GM12878 (cell line): Measurements from ENCODE around the gene NCF4. TPM values are rescaled to one million over a fixed set of nuclear protein-coding genes. Genes with fewer than 3 reads are reported as not detected.

Experiments
- ATAC-seq: fragments of 200-7000 bp; cut with Tn5 transposase; 3 replicates; pipeline ENCODE4 v1.9.1; 2020; ENCODE audit warnings: mild to moderate bottlenecking, moderate library complexity
- BruUV-seq: library from RNA; stranded (reverse); fragments of 400-500 nt; replicated peaks from 2 replicates; lab custom pipeline; 2021; lab: Mats Ljungman, UMichigan
- CTCF ChIA-PET: fragments of 300-600 bp; sonication (Branson Sonifier 250); formaldehyde crosslinking; extraction: SDS; loops from one replicate; lab custom pipeline; 2021; ENCODE audit warnings: inconsistent platforms; lab: Yijun Ruan, JAX
- POLR2A ChIA-PET: fragments of 350-600 bp; formaldehyde crosslinking; extraction: SDS; loops from one replicate; lab custom pipeline; 2021; ENCODE audit warnings: inconsistent platforms; lab: Charles Lee
- RAD21 ChIA-PET: fragments of 300-600 bp; sonication (Branson Sonifier 250); formaldehyde crosslinking; loops from one replicate; lab custom pipeline; 2023; ENCODE audit warnings: antibody characterized with exemption; ENCODE audit not compliant: unreplicated experiment; lab: Charles Lee
- SMC1A ChIA-PET: fragments of 300-600 bp; sonication (Branson Sonifier 250); formaldehyde crosslinking; loops from one replicate; lab custom pipeline; 2023; ENCODE audit not compliant: unreplicated experiment, uncharacterized antibody; lab: Charles Lee
- DNase-seq: peaks from one replicate; pipeline ENCODE4 v3.0.0-alpha.2; 2011; ENCODE audit warnings: low read depth, low spot score
- FAIRE-seq: peaks from 3 replicates; lab custom pipeline; 2011; peaks lifted over from hg19 to GRCh38; lab: Jason Lieb, UNC
- H2AFZ ChIP-seq: 2 replicates; pipeline ENCODE4 v1.6.0; 2011; ENCODE audit warnings: low read depth, low read length, control low read depth; ENCODE audit not compliant: control insufficient read depth
- H3K27ac ChIP-seq: 2 replicates; pipeline ENCODE4 v1.5.1; 2011; ENCODE audit warnings: control low read depth; ENCODE audit not compliant: control insufficient read depth, insufficient read depth
- H3K27me3 ChIP-seq, 2 experiments: replicated peaks in 1 of 2; 2 replicates each; pipeline versions ENCODE4 v1.6.0 to v1.6.1; 2011; ENCODE audit warnings: low read length in 1 of 2; ENCODE audit not compliant: control insufficient read depth in 2 of 2, insufficient read depth in 2 of 2
- H3K36me3 ChIP-seq, 2 experiments: 2 replicates each; pipeline ENCODE4 v1.5.1; 2011; ENCODE audit warnings: low read length in 1 of 2; ENCODE audit not compliant: control insufficient read depth in 2 of 2, insufficient read depth in 2 of 2
- H3K4me1 ChIP-seq: 2 replicates; pipeline ENCODE4 v1.6.1; 2011; ENCODE audit warnings: mild to moderate bottlenecking, low read length, moderate library complexity, mixed read lengths; ENCODE audit not compliant: control insufficient read depth, insufficient read depth
- H3K4me2 ChIP-seq: 2 replicates; pipeline ENCODE4 v1.6.0; 2011; ENCODE audit warnings: control low read depth; ENCODE audit not compliant: control insufficient read depth, insufficient read depth
- H3K4me3 ChIP-seq: fragments of 200-600 bp; sonication (generic); 2 replicates; pipeline ENCODE4 v1.5.1; 2016
- H3K79me2 ChIP-seq: 2 replicates; pipeline ENCODE4 v1.6.0; 2011; ENCODE audit warnings: low read length; ENCODE audit not compliant: control insufficient read depth, insufficient read depth
- H3K9ac ChIP-seq: 2 replicates; pipeline ENCODE4 v1.8.0; 2011; ENCODE audit warnings: low read length, control low read depth, mixed read lengths; ENCODE audit not compliant: control insufficient read depth, insufficient read depth
- H3K9me3 ChIP-seq: replicated peaks from 3 replicates; pipeline ENCODE4 v1.5.1; 2011; ENCODE audit warnings: mild to moderate bottlenecking, low read length; ENCODE audit not compliant: control insufficient read depth, insufficient read depth
- H4K20me1 ChIP-seq: 2 replicates; pipeline ENCODE4 v1.6.0; 2011; ENCODE audit not compliant: control insufficient read depth, insufficient read depth
- E4F1 ChIP-seq: fragments of 450-650 bp; IDR thresholded peaks from 2 replicates; pipeline ENCODE4 v1.6.1; 2018; ENCODE audit warnings: borderline replicate concordance, mild to moderate bottlenecking; ENCODE audit not compliant: partially characterized antibody
- TCF3 ChIP-seq: IDR thresholded peaks from 2 replicates; pipeline ENCODE4 v1.6.1; 2012; ENCODE audit warnings: low read depth, mild to moderate bottlenecking, low read length, borderline replicate concordance; ENCODE audit not compliant: insufficient read depth
- WGBS: methylation state at CpG from one replicate; pipeline ENCODE4 v1.1.6; 2016; ENCODE audit warnings: low lambda C conversion rate; ENCODE audit not compliant: insufficient replicate concordance, insufficient coverage; ENCODE audit errors: missing lambda C conversion rate; 5-methylcytosine and 5-hydroxymethylcytosine counted together
- in situ Hi-C: fragments of 300-500 bp; cut with MboI; formaldehyde crosslinking; loops from 9 replicates; pipeline ENCODE4 v1.14.3; 2018; ENCODE audit warnings: mixed read lengths
- intact Hi-C: fragments of 100-400 bp; cut with micrococcal nuclease; formaldehyde crosslinking; loops from one replicate; pipeline ENCODE4 v1.14.2; 2022; ENCODE audit not compliant: unreplicated experiment
- polyA plus RNA-seq, 11 experiments: library from polyadenylated mRNA; depleted of rRNA in 4 of 11; unstranded in 6 of 11; stranded (reverse) in 5 of 11; fragments of >200 nt; fragmentation: Nextera tagmentation in 4 of 11; fragmentation: Illumina TruSeq in 1 of 11; extraction: Ambion mirVana in 4 of 11; extraction: Trizol in 1 of 11; gene quantifications; 1 replicate in 1 of 11; 2 replicates in 10 of 11; pipeline versions ENCODE4 v1.2.1 to v1.2.3, GENCODE V29; 2011 to 2016; ENCODE audit warnings: inconsistent platforms in 2 of 11, missing spikeins in 2 of 11, low read depth in 1 of 11
- total RNA-seq, 4 experiments: library from RNA; depleted of rRNA in 3 of 4; stranded (reverse); fragments of >200 nt in 3 of 4; fragmentation: Illumina TruSeq in 1 of 4; extraction: Trizol in 1 of 4; gene quantifications; 2 replicates each; pipeline versions ENCODE4 v1.2.1 to v1.2.3, GENCODE V29; 2013 to 2021

NCF4 gene
- total and polyA plus RNA-seq, 10 of the 15 experiments (the other 5 are each of a cell fraction or from before 2014, with no cell fraction given): 22.9 to 136 (median 72.5) TPM

- no TSS peak for BruUV-seq
- ChIA-PET CTCF (interaction anchor here (0.5 to 2.8 kb wide), 9 partner anchors 13 to 386 kb away, joined by 3 to 17 read pairs (median 9); partner anchors contain the start of gene NCF4), SMC1A (interaction anchor here (0.7 to 2.8 kb wide), 12 partner anchors 9 to 328 kb away, joined by 3 to 42 read pairs (median 3); partner anchors contain the start of gene NCF4), POLR2A (interaction anchor here (0.6 to 2.5 kb wide), 9 partner anchors 11 to 57 kb away, joined by 3 to 25 read pairs (median 6); no protein-coding TSS in a partner anchor), RAD21 (interaction anchor here (1.0 to 3.0 kb wide), 8 partner anchors 12 to 63 kb away, joined by 3 to 26 read pairs (median 6); partner anchors contain the start of gene NCF4)
- FAIRE-seq: no peak
- DNase-seq: no peak
- Histone ChIP-seq H3K4me1 (peaks cover 23% of the 10 kb centered on the region; the same call in 1 of the 2 replicates), H3K79me2 (peaks cover 28% of the 10 kb centered on the region), H3K27me3 (no peaks in the 10 kb centered on the region), H3K9me3 (peaks cover 3% of the 10 kb centered on the region; the same call in 2 of the 3 replicates), H3K36me3 (no peaks in the 10 kb centered on the region; a peak in 1 of 4 replicates), H3K27ac (peak overlapping the region; percentile 68), H3K4me2 (peak overlapping the region; percentile 98), H3K4me3 (peak overlapping the region; percentile 67), H4K20me1 (no peaks in the 10 kb centered on the region), H2AFZ (peak overlapping the region; percentile 64; the same call in 1 of the 2 replicates), H3K9ac (peak overlapping the region; percentile 76)
- in situ Hi-C loops: no loop called here
- intact Hi-C loops: no loop called here
- ATAC-seq: peak; percentile 28
- TF ChIP-seq TCF3 (0 out of 2 replicates have a peak, but pooled peaks have one; percentile 35), E4F1 (no peak)
- WGBS: 0% methylated on average over 1 of the region's 1 CpG
Measured at GRCh38 chr22:36914390-36914752, 53.6 kb downstream of the NCF4 start.
